C4-2B (cell line): Measurements from ENCODE around the gene DNM3.

Experiments
- CTCF ChIP-seq: fragments of 450-650 bp; conservative IDR thresholded peaks from 2 replicates; pipeline ENCODE4 v1.5.1; 2017; ENCODE audit warnings: mild to moderate bottlenecking
- ZFX ChIP-seq: fragments of 450-650 bp; IDR thresholded peaks from 2 replicates; pipeline ENCODE4 v1.6.1; 2017

GRCh38 chr1:172381946-172382345 is 540.6 kb downstream of the DNM3 start:
- TF ChIP-seq CTCF (no peak), ZFX (no peak)
